ENCODE data around the gene TMEM158. TPM values are rescaled to one million over a fixed set of nuclear protein-coding genes. Genes with fewer than 3 reads are reported as not detected.
A peak's percentile ranks its signal among the peaks of the same experiment; 100 is the strongest.

The TMEM158 gene
- total and polyA plus RNA-seq, 2 donors (not counting 1 experiment from before 2014, with no cell fraction given), result 31.6 to 125 TPM

- no peak overlapping the region for H2AFZ ChIP-seq (ENCODE audit: low read length)
- H4K20me1 ChIP-seq (ENCODE audit: control insufficient read depth, extremely low read depth, insufficient read depth, low read length), result no peaks in the 10 kb centered on the region
- H3K9ac ChIP-seq (ENCODE audit: insufficient read depth, low read length), result no peak overlapping the region
- no peaks in the 10 kb centered on the region for H3K9me3 ChIP-seq (ENCODE audit: control insufficient read depth, insufficient read depth, low read depth, low read length)
- TF ChIP-seq CTCF (conservative IDR thresholded peaks at IDR 0.05 in 1 of 2, IDR thresholded peaks at IDR 0.05 in 1 of 2; ENCODE audit: low read depth in 1 of 2, low read length in 2 of 2) (no peak), EZH2 (IDR thresholded peaks at IDR 0.05; ENCODE audit: low read length, missing control alignments) (no peak)
- no peaks in the 10 kb centered on the region for H3K79me2 ChIP-seq (ENCODE audit: control insufficient read depth, insufficient read depth, low read length)
- no peaks in the 10 kb centered on the region for H3K27me3 ChIP-seq (ENCODE audit: control insufficient read depth, insufficient read depth, low read length)
- H3K4me1 ChIP-seq (ENCODE audit: control insufficient read depth, extremely low read depth, insufficient read depth, low read length), result peaks cover 12% of the 10 kb centered on the region
- DNase-seq (ENCODE audit: low read depth in 2 of 2), result peak; percentile 59 to 70
- H3K4me2 ChIP-seq (ENCODE audit: extremely low read depth, insufficient read depth, low read length), result no peak overlapping the region
- H3K27ac ChIP-seq (ENCODE audit: insufficient read depth, low read length), result no peak overlapping the region
- no peaks in the 10 kb centered on the region for H3K36me3 ChIP-seq (ENCODE audit: control insufficient read depth, insufficient read depth, low read length)
- no peak overlapping the region for H3K4me3 ChIP-seq (replicated peaks in 1 of 4; ENCODE audit: control extremely low read depth in 1 of 4, insufficient read depth in 1 of 4, low read depth in 3 of 4, low read length in 4 of 4)
Measured at GRCh38 chr3:45204136-45204535, 22.0 kb downstream of the TMEM158 start.

GRCh38 chr3:45199837-45200648 is 26.0 kb downstream of the TMEM158 start:
- Histone ChIP-seq H3K9me3 (ENCODE audit: control insufficient read depth, insufficient read depth, low read depth, low read length) (no peaks in the 10 kb centered on the region), H4K20me1 (ENCODE audit: control insufficient read depth, extremely low read depth, insufficient read depth, low read length) (no peaks in the 10 kb centered on the region), H3K27me3 (ENCODE audit: control insufficient read depth, insufficient read depth, low read length) (no peaks in the 10 kb centered on the region), H3K79me2 (ENCODE audit: control insufficient read depth, insufficient read depth, low read length) (no peaks in the 10 kb centered on the region), H3K4me3 (replicated peaks in 1 of 4; ENCODE audit: control extremely low read depth in 1 of 4, insufficient read depth in 1 of 4, low read depth in 3 of 4, low read length in 4 of 4) (no peak overlapping the region), H3K4me2 (ENCODE audit: extremely low read depth, insufficient read depth, low read length) (peak overlapping the region; percentile 34), H3K36me3 (ENCODE audit: control insufficient read depth, insufficient read depth, low read length) (no peaks in the 10 kb centered on the region), H3K27ac (ENCODE audit: insufficient read depth, low read length) (peak overlapping the region; percentile 46), H3K4me1 (ENCODE audit: control insufficient read depth, extremely low read depth, insufficient read depth, low read length) (peaks cover 13% of the 10 kb centered on the region), H2AFZ (ENCODE audit: low read length) (no peak overlapping the region), H3K9ac (ENCODE audit: insufficient read depth, low read length) (no peak overlapping the region)
- peak; percentile 88 to 100 for DNase-seq (ENCODE audit: low read depth in 2 of 2)
- TF ChIP-seq EZH2 (IDR thresholded peaks at IDR 0.05; ENCODE audit: low read length, missing control alignments) (no peak), CTCF (conservative IDR thresholded peaks at IDR 0.05 in 1 of 2, IDR thresholded peaks at IDR 0.05 in 1 of 2; ENCODE audit: low read depth in 1 of 2, low read length in 2 of 2) (no peak)

DNA sequence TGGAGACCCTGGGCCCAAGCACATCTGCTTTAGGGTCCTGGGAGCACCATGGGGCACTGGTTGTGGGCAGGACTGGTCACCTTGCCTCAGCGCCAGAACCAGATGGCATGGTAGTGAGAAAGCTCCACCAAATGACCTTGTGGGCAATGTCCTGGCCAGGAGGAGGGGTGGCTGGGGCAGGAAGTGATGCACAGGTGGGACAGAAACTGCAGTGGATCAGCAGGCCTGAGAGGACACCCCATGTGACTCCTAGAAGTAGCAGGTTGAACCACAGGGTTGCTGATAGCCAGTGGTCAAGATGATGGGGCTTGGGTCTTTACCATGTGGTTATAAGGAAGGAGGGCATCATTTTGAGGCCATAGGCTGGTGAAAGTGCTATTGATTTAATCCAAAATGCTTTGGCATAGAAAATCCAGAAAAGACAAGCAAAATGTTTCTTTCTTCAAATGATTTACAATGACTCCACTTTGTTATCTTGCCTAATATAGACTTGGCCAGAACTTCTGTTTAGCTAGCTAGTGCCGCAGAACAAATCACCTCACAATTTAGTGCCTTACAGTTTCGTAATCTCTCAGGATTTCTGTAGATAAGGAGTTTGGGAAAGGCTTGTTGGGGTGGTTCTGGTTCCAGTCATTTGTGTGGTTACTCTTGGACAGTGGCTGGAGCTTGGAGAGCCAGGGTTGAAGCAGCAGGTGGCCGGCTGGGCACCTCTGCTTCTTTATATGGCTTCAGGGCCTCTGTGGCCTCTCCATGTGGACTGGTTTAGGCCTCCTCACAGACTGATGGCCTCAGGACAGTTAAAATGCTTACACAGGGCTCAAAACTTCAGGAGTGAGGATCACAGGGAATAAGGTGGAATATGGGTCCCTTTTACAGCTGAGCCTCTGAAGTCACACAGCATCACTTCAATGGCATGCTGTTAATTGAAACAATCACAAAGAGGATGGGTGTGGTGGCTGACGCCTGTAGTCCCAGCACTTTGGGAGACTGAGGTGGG is 27.5 kb downstream of the TMEM158 start:
- Histone ChIP-seq H3K27me3 (ENCODE audit: control insufficient read depth, insufficient read depth, low read length) (no peaks in the 10 kb centered on the region), H4K20me1 (ENCODE audit: control insufficient read depth, extremely low read depth, insufficient read depth, low read length) (no peaks in the 10 kb centered on the region), H3K4me1 (ENCODE audit: control insufficient read depth, extremely low read depth, insufficient read depth, low read length) (peaks cover 12% of the 10 kb centered on the region), H2AFZ (ENCODE audit: low read length) (no peak overlapping the region), H3K9me3 (ENCODE audit: control insufficient read depth, insufficient read depth, low read depth, low read length) (no peaks in the 10 kb centered on the region), H3K79me2 (ENCODE audit: control insufficient read depth, insufficient read depth, low read length) (no peaks in the 10 kb centered on the region), H3K27ac (ENCODE audit: insufficient read depth, low read length) (no peak overlapping the region), H3K36me3 (ENCODE audit: control insufficient read depth, insufficient read depth, low read length) (no peaks in the 10 kb centered on the region), H3K4me3 (replicated peaks in 1 of 4; ENCODE audit: control extremely low read depth in 1 of 4, insufficient read depth in 1 of 4, low read depth in 3 of 4, low read length in 4 of 4) (no peak overlapping the region), H3K9ac (ENCODE audit: insufficient read depth, low read length) (no peak overlapping the region), H3K4me2 (ENCODE audit: extremely low read depth, insufficient read depth, low read length) (no peak overlapping the region)
- peak; percentile 80 to 87 for DNase-seq (ENCODE audit: low read depth in 2 of 2)
- TF ChIP-seq CTCF (conservative IDR thresholded peaks at IDR 0.05 in 1 of 2, IDR thresholded peaks at IDR 0.05 in 1 of 2; ENCODE audit: low read depth in 1 of 2, low read length in 2 of 2) (no peak), EZH2 (IDR thresholded peaks at IDR 0.05; ENCODE audit: low read length, missing control alignments) (no peak)
